Right renal pelvis (tissue), 4 donors: ENCODE results near the gene FXN. TPM values are rescaled to one million over a fixed set of nuclear protein-coding genes. Genes with fewer than 3 reads are reported as not detected.

Source experiments
- DNase-seq, 4 donors: peaks; one replicate each; pipeline ENCODE4 v3.0.0-alpha.2; 2013; ENCODE audit warnings: low read depth in 4 of 4, low spot score in 3 of 4, missing footprints in 1 of 4
- polyA plus RNA-seq, 4 donors: library from polyadenylated mRNA; unstranded; fragments of 120-200 nt; gene quantifications; one replicate each; pipeline ENCODE4 v1.2.1, GENCODE V29; 2013; ENCODE audit not compliant: insufficient read length in 4 of 4

Gene FXN
- polyA plus RNA-seq, 4 donors, result 20.1 to 22.4 (median 21.4) TPM

DNA sequence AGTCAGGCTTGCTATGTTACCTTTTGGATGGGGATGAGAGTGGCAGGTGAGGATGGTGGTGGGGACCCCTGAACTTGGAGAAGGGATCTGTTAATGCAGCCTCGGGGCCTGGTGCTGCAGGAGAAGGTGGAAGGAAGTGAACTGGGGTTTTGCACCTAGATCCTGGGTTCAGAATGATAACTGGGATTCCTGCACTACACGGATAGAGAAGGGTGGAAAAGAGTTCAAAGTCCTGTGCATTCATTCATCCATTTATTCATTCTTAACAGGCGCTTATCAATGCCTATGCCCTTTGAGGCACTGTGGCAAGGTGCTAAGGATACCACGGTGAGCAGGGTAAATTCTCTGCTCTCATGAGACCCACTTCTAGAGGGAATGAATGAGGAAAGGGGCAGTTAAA, 96.8 kb downstream of the FXN start:
- no peak for DNase-seq

DNA sequence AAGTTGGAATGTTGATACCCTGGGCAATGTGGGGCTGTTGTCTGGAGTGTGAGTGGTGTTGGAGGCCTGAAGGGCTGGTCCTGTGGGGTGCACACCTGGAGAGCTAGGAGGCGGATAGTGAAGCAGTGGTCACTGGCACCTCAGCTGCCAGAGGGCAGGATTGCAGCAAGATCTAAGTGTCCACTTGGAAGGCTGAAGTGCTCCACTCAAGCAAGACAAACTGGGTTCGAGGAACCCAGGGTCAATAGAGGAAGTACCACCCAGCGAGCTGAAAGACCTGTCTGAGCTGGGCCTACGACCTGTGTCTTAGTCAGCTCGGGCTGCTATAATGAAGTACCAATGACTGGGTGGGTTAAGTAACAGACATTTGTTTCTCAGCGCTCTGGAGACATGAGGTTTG, 98.9 kb downstream of the FXN start:
- DNase-seq, result no peak

DNA sequence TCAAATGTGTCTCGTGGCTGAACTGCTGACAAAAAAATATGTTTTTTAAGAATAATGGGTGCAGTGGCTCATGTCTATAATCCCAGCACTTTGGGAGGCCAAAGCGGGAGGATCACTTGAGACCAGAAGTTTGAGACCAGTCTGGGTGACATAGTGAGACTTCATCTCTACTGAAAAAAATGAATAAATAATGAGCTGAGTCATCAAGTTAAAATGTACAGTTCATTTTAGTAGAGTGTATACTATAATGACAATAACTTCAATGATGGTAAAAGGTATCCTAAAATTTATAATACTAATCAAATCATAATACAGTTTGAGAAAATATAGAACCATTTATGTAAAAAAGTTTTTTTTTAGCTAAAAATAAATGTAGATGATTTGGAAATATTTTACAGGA, 100.6 kb downstream of the FXN start:
- DNase-seq, result no peak

GRCh38 chr9:69136779-69137178, 101.2 kb downstream of the FXN start:
- no peak for DNase-seq

- DNase-seq, result no peak
Observed at GRCh38 chr9:69137311-69137710, 101.8 kb downstream of the FXN start.

- no peak for DNase-seq
Observed at GRCh38 chr9:69139596-69139995, 104.0 kb downstream of the FXN start.

- no peak for DNase-seq
Observed at GRCh38 chr9:69140123-69140735, 104.7 kb downstream of the FXN start.

DNA sequence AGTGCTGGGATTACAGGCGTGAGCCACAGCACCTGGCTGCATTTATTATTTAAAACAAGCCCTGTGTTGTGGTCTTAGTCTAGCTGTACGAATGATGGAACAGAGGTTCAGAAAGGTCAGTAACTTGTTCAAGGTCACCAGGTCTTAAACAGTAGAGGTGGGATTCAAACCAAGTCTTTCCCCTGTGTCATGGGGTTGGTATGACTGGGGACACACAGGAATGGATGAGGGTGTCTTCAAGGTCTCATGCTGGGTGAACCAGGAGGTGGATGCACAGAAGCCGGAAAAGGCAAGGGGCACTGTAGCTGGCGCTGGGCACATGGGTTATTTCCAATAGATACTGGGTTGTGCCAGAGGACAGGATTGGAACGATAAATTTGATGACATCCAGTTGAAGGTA, 106.3 kb downstream of the FXN start:
- DNase-seq, result no peak

DNA sequence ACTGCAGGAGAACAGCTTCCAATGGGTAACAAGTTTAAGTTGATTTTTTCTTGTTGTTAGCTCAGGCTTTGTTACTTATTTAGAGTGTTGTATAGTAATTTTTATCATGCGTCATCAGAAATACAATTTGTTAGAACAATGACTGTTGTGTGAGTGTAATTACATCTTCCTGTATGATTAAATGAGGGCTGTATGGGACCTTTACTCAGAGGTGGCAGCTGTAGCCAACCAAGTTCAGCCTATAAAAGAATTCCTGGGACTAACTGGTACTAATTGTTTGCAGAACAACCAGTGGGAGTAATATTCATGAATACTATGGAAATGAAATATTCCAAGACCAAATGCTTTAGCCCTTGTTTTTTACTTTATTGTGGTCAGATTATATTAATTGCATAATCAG, 107.7 kb downstream of the FXN start:
- DNase-seq, result no peak

DNA sequence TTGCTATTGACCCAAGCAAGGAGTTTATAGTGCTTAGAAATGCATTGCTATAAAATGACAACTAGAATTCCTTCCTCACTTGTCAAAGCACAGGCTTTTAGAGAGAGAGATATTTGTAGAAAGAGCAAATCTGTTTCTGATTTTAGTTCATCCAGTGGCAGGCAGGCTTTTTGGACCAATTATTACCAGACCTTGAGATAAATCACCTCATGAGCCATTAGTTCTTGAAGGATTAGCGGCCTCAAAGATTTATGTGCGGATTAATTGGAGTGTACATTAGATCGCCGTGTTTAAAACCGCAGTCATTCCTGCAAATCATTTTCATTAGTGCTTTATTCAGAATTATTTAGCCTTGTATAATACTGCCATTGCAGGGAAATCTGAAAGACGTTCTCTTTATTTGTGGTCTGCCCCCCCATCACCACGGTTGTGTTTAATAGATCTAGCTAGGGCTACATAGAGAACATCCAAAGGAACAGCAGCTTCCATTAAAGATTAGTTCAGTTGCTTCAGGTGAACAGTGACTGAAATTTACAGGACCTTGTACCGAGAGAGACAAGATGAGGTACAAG, 109.7 kb downstream of the FXN start:
- peak in 1 of 4 donors; percentile 44 for DNase-seq

GRCh38 chr9:69147041-69147834, 111.7 kb downstream of the FXN start:
- no peak for DNase-seq

- DNase-seq, result no peak
Observed at GRCh38 chr9:69149321-69149807, 113.8 kb downstream of the FXN start.

Other genes starting within 250 kb of the FXN start
- gene PRKACG, start 21.6 kb upstream of the FXN start, polyA plus RNA-seq, result under 1 TPM in 1 of 4 donors, not detected in 3; 0.05 TPM
- gene TJP2, start 138.5 kb downstream of the FXN start, polyA plus RNA-seq, result 100 to 1,000 TPM in 1 of 4 donors, 10 to 100 TPM in 3; 94.7 to 117 (median 97.5) TPM